ENCODE measurements around the gene FCGBP.

Gene FCGBP

GRCh38 chr19:39934584-39935363 is at the start of gene FCGBP:
TSS of gene FCGBP (minus strand) at chr19:39934634.
- no peak within 1 kb of the TSS for H3K4me3 ChIP-seq (ENCODE audit: low read depth, low read length)
- TF ChIP-seq CTCF (IDR thresholded peaks at IDR 0.05; ENCODE audit: low read depth, low read length): no peak

- no peak for TF ChIP-seq CTCF (IDR thresholded peaks at IDR 0.05; ENCODE audit: low read depth, low read length)
Observed at GRCh38 chr19:39983695-39984300, 49.4 kb upstream of the FCGBP start.

GRCh38 chr19:39982883-39983282 is 48.4 kb upstream of the FCGBP start:
- H3K4me3 ChIP-seq (ENCODE audit: low read depth, low read length): no peak overlapping the region
- no peak for TF ChIP-seq CTCF (IDR thresholded peaks at IDR 0.05; ENCODE audit: low read depth, low read length)

More at GRCh38 chr19:39983695-39984300, 49.4 kb upstream of the FCGBP start:
- H3K4me3 ChIP-seq (ENCODE audit: low read depth, low read length): no peak overlapping the region

GRCh38 chr19:39974377-39975155 is 40.1 kb upstream of the FCGBP start:
- no peak for TF ChIP-seq CTCF (IDR thresholded peaks at IDR 0.05; ENCODE audit: low read depth, low read length)

GRCh38 chr19:39971380-39972035 is 37.1 kb upstream of the FCGBP start:
- peak overlapping the region; percentile 96 for H3K4me3 ChIP-seq (ENCODE audit: low read depth, low read length)
- TF ChIP-seq CTCF (IDR thresholded peaks at IDR 0.05; ENCODE audit: low read depth, low read length): no peak

More at GRCh38 chr19:39974377-39975155, 40.1 kb upstream of the FCGBP start:
- no peak overlapping the region for H3K4me3 ChIP-seq (ENCODE audit: low read depth, low read length)

GRCh38 chr19:39970675-39971379 is 36.4 kb upstream of the FCGBP start, which contains the start of gene PSMC4:
TSS of gene PSMC4 (plus strand) at chr19:39971165. CDS start at chr19:39971203, 38 bp downstream.
- peak; percentile 51 for TF ChIP-seq CTCF (IDR thresholded peaks at IDR 0.05; ENCODE audit: low read depth, low read length)

More at GRCh38 chr19:39970675-39971379, 36.4 kb upstream of the FCGBP start, which contains the start of gene PSMC4:
- H3K4me3 ChIP-seq (ENCODE audit: low read depth, low read length): peak within 1 kb of the TSS; percentile 96

Measured in WI38 (cell line).